IPS DF 4.7 (cell line): ENCODE measurements around the gene EXOC3L1.

Experiments
- DNase-seq: peaks from one replicate; pipeline ENCODE4 v3.0.0-alpha.2; 2013; ENCODE audit warnings: low spot score; ENCODE audit errors: extremely low read depth

EXOC3L1 gene

GRCh38 chr16:67199011-67199807, 9.3 kb upstream of the EXOC3L1 start, which contains the start of gene ELMO3:
Gene ELMO3 (plus strand): TSS chr16:67199131. CDS start chr16:67199327, 196 bp downstream.
- no peak for DNase-seq

- no peak for DNase-seq
Measured at GRCh38 chr16:67198238-67198734, 8.3 kb upstream of the EXOC3L1 start.

GRCh38 chr16:67197704-67198103, 7.8 kb upstream of the EXOC3L1 start:
- DNase-seq = no peak

GRCh38 chr16:67196881-67197280, 6.9 kb upstream of the EXOC3L1 start:
- DNase-seq = no peak

GRCh38 chr16:67195676-67196075, 5.7 kb upstream of the EXOC3L1 start:
- DNase-seq = no peak

- no peak for DNase-seq
Measured at GRCh38 chr16:67194260-67194659, 4.3 kb upstream of the EXOC3L1 start.

- DNase-seq = no peak
Measured at GRCh38 chr16:67193536-67193935, 3.6 kb upstream of the EXOC3L1 start.

- no peak for DNase-seq
Measured at GRCh38 chr16:67192781-67193361, 2.9 kb upstream of the EXOC3L1 start.

GRCh38 chr16:67191995-67192681, 2.2 kb upstream of the EXOC3L1 start, which contains the start of gene E2F4:
Gene E2F4 (plus strand): TSS chr16:67192155. CDS start chr16:67192228, 73 bp downstream.
- no peak for DNase-seq

GRCh38 chr16:67191411-67191994, 1.6 kb upstream of the EXOC3L1 start:
- DNase-seq = no peak

- no peak for DNase-seq
Measured at GRCh38 chr16:67190448-67191399, 788 bp upstream of the EXOC3L1 start.

GRCh38 chr16:67188798-67189197, 1.1 kb downstream of the EXOC3L1 start:
- no peak for DNase-seq

- DNase-seq = no peak
Measured at GRCh38 chr16:67188323-67188722, 1.6 kb downstream of the EXOC3L1 start.

- DNase-seq = no peak
Measured at GRCh38 chr16:67187175-67187890, 2.6 kb downstream of the EXOC3L1 start.

GRCh38 chr16:67186550-67186950, 3.4 kb downstream of the EXOC3L1 start:
- DNase-seq = no peak

GRCh38 chr16:67185651-67186134, 4.2 kb downstream of the EXOC3L1 start:
- DNase-seq = no peak

GRCh38 chr16:67184995-67185650, 4.8 kb downstream of the EXOC3L1 start:
- DNase-seq = no peak

GRCh38 chr16:67184453-67184994, 5.4 kb downstream of the EXOC3L1 start:
- no peak for DNase-seq
